Muscle layer of duodenum (tissue), 2 donors: ENCODE data around the gene PLA2G4E.

Experiments used
- H3K27ac ChIP-seq: one replicate; pipeline ENCODE4 v1.7.0; 2013; ENCODE audit warnings: mild to moderate bottlenecking, low read length
- H3K27me3 ChIP-seq: one replicate; pipeline ENCODE4 v1.7.0; 2013; ENCODE audit warnings: low read depth, mild to moderate bottlenecking, control low read depth, low read length
- H3K36me3 ChIP-seq, 2 donors: one replicate each; pipeline ENCODE4 v1.7.0; 2013; ENCODE audit warnings: low read length in 2 of 2, control low read depth in 1 of 2, mild to moderate bottlenecking in 1 of 2; ENCODE audit not compliant: insufficient read depth in 2 of 2, control insufficient read depth in 1 of 2
- H3K4me1 ChIP-seq, 2 donors: one replicate each; pipeline ENCODE4 v1.7.0; 2013; ENCODE audit warnings: low read length in 2 of 2, mild to moderate bottlenecking in 2 of 2, control low read depth in 1 of 2, moderate library complexity in 1 of 2; ENCODE audit not compliant: insufficient read depth in 2 of 2, control insufficient read depth in 1 of 2
- H3K4me3 ChIP-seq, 2 donors: one replicate each; pipeline ENCODE4 v1.7.0; 2013; ENCODE audit warnings: low read length in 2 of 2, low read depth in 1 of 2, mild to moderate bottlenecking in 1 of 2
- H3K9me3 ChIP-seq, 2 donors: one replicate each; pipeline ENCODE4 v1.7.0; 2013; ENCODE audit warnings: low read length in 2 of 2, control low read depth in 1 of 2, mild to moderate bottlenecking in 1 of 2; ENCODE audit not compliant: control insufficient read depth in 1 of 2
- donor health status: healthy.

The PLA2G4E gene

GRCh38 chr15:41955807-41956525 lies 64.9 kb downstream of the PLA2G4E start:
- Histone ChIP-seq H3K4me3 (no peak overlapping the region), H3K4me1 (peaks cover 4 to 5% of the 10 kb centered on the region in 2 donors), H3K36me3 (peaks cover 4 to 16% of the 10 kb centered on the region in 2 donors), H3K27me3 (no peaks in the 10 kb centered on the region), H3K9me3 (no peaks in the 10 kb centered on the region), H3K27ac (no peak overlapping the region)

GRCh38 chr15:41955100-41955499 lies 65.7 kb downstream of the PLA2G4E start:
- peaks cover 4 to 16% of the 10 kb centered on the region in 2 donors for H3K36me3 ChIP-seq
- H3K4me1 ChIP-seq = peaks cover 4 to 9% of the 10 kb centered on the region in 2 donors
- H3K9me3 ChIP-seq = no peaks in the 10 kb centered on the region
- H3K27me3 ChIP-seq = no peaks in the 10 kb centered on the region
- no peak overlapping the region for H3K27ac ChIP-seq
- no peak overlapping the region for H3K4me3 ChIP-seq

GRCh38 chr15:41954036-41954435 lies 66.8 kb downstream of the PLA2G4E start:
- H3K4me1 ChIP-seq = peaks cover 4 to 17% of the 10 kb centered on the region in 2 donors
- H3K36me3 ChIP-seq = peaks cover 4 to 16% of the 10 kb centered on the region in 2 donors
- no peaks in the 10 kb centered on the region for H3K27me3 ChIP-seq
- no peak overlapping the region for H3K27ac ChIP-seq
- H3K4me3 ChIP-seq = no peak overlapping the region
- H3K9me3 ChIP-seq = no peaks in the 10 kb centered on the region

- Histone ChIP-seq H3K36me3 (peaks cover 4 to 16% of the 10 kb centered on the region in 2 donors), H3K27me3 (no peaks in the 10 kb centered on the region), H3K4me1 (peaks cover 4 to 17% of the 10 kb centered on the region in 2 donors), H3K27ac (no peak overlapping the region), H3K9me3 (no peaks in the 10 kb centered on the region), H3K4me3 (no peak overlapping the region)
Observed at GRCh38 chr15:41952013-41952563, 68.8 kb downstream of the PLA2G4E start.

- H3K4me3 ChIP-seq = no peak overlapping the region
- H3K9me3 ChIP-seq = no peaks in the 10 kb centered on the region
- peaks cover 4 to 16% of the 10 kb centered on the region in 2 donors for H3K36me3 ChIP-seq
- no peaks in the 10 kb centered on the region for H3K27me3 ChIP-seq
- H3K4me1 ChIP-seq = peaks cover 4 to 17% of the 10 kb centered on the region in 2 donors
- no peak overlapping the region for H3K27ac ChIP-seq
Observed at GRCh38 chr15:41951571-41951970, 69.3 kb downstream of the PLA2G4E start.

GRCh38 chr15:41950489-41950888 lies 70.4 kb downstream of the PLA2G4E start:
- Histone ChIP-seq H3K9me3 (no peaks in the 10 kb centered on the region), H3K27me3 (no peaks in the 10 kb centered on the region), H3K36me3 (peaks cover 4 to 16% of the 10 kb centered on the region in 2 donors), H3K4me3 (no peak overlapping the region), H3K27ac (no peak overlapping the region), H3K4me1 (peaks cover 4 to 17% of the 10 kb centered on the region in 2 donors)

GRCh38 chr15:41950127-41950483 lies 70.7 kb downstream of the PLA2G4E start:
- H3K9me3 ChIP-seq = no peaks in the 10 kb centered on the region
- no peak overlapping the region for H3K4me3 ChIP-seq
- H3K36me3 ChIP-seq = peaks cover 4 to 16% of the 10 kb centered on the region in 2 donors
- H3K27ac ChIP-seq = no peak overlapping the region
- no peaks in the 10 kb centered on the region for H3K27me3 ChIP-seq
- H3K4me1 ChIP-seq = peaks cover 4 to 17% of the 10 kb centered on the region in 2 donors

GRCh38 chr15:41949401-41950126 lies 71.3 kb downstream of the PLA2G4E start:
- H3K27me3 ChIP-seq = no peaks in the 10 kb centered on the region
- peaks cover 4 to 21% of the 10 kb centered on the region in 2 donors for H3K4me1 ChIP-seq
- H3K9me3 ChIP-seq = no peaks in the 10 kb centered on the region
- H3K27ac ChIP-seq = no peak overlapping the region
- H3K36me3 ChIP-seq = peaks cover 4 to 16% of the 10 kb centered on the region in 2 donors
- H3K4me3 ChIP-seq = no peak overlapping the region

GRCh38 chr15:41948490-41948889 lies 72.4 kb downstream of the PLA2G4E start:
- no peak overlapping the region for H3K4me3 ChIP-seq
- no peaks in the 10 kb centered on the region for H3K27me3 ChIP-seq
- no peaks in the 10 kb centered on the region for H3K9me3 ChIP-seq
- H3K36me3 ChIP-seq = peaks cover 4 to 14% of the 10 kb centered on the region in 2 donors
- peaks cover 7 to 27% of the 10 kb centered on the region in 2 donors for H3K4me1 ChIP-seq
- no peak overlapping the region for H3K27ac ChIP-seq

GRCh38 chr15:41946970-41947369 lies 73.9 kb downstream of the PLA2G4E start:
- Histone ChIP-seq H3K9me3 (no peaks in the 10 kb centered on the region), H3K4me3 (no peak overlapping the region), H3K36me3 (peaks cover 0 to 6% of the 10 kb centered on the region in 2 donors), H3K27ac (no peak overlapping the region), H3K4me1 (peaks cover 7 to 27% of the 10 kb centered on the region in 2 donors), H3K27me3 (no peaks in the 10 kb centered on the region)

GRCh38 chr15:41945731-41946130 lies 75.1 kb downstream of the PLA2G4E start:
- H3K27me3 ChIP-seq = no peaks in the 10 kb centered on the region
- H3K4me3 ChIP-seq = no peak overlapping the region
- peaks cover 0 to 5% of the 10 kb centered on the region in 2 donors for H3K36me3 ChIP-seq
- no peaks in the 10 kb centered on the region for H3K9me3 ChIP-seq
- H3K27ac ChIP-seq = no peak overlapping the region
- H3K4me1 ChIP-seq = peaks cover 3 to 20% of the 10 kb centered on the region in 2 donors
